Left ventricle myocardium inferior (tissue), 1 donor: ENCODE data around the gene FIBCD1. TPM values are rescaled to one million over a fixed set of nuclear protein-coding genes. Genes with fewer than 3 reads are reported as not detected.
A peak's percentile ranks its signal among the peaks of the same experiment; 100 is the strongest.

Experiments
- DNase-seq: peaks from one replicate; pipeline ENCODE4 v3.0.0-alpha.2; 2020
- H3K27ac ChIP-seq: fragments of 200-600 bp; replicated peaks from 2 replicates; pipeline ENCODE4 v1.8.0; 2021
- H3K27me3 ChIP-seq: fragments of 200-600 bp; 2 replicates; pipeline ENCODE4 v1.8.0; 2021; ENCODE audit warnings: low read depth
- H3K36me3 ChIP-seq: fragments of 200-600 bp; 2 replicates; pipeline ENCODE4 v1.8.0; 2021
- H3K4me1 ChIP-seq: fragments of 200-600 bp; 2 replicates; pipeline ENCODE4 v1.8.0; 2021
- H3K4me3 ChIP-seq: fragments of 200-600 bp; 2 replicates; pipeline ENCODE4 v1.8.0; 2021; ENCODE audit warnings: mild to moderate bottlenecking, moderate library complexity
- H3K9me3 ChIP-seq: fragments of 200-600 bp; replicated peaks from 2 replicates; pipeline ENCODE4 v1.8.0; 2021
- intact Hi-C: fragments of 100-400 bp; cut with micrococcal nuclease; formaldehyde crosslinking; loops from one replicate; pipeline ENCODE4 v1.11.0; 2022
- total RNA-seq: library from RNA; stranded (reverse); fragmentation: NEBNext Ultra II Directional; extraction: Animal tissue kit (Norgen Biotek cat#: 25700); gene quantifications from one replicate; pipeline ENCODE4 v1.2.1, GENCODE V29; 2021
- TF ChIP-seq, protein P1 (sequence below): fragments of 200-600 bp; IDR thresholded peaks from 2 replicates; pipeline ENCODE4 v1.8.0; 2021; ENCODE audit warnings: antibody characterized with exemption, mild to moderate bottlenecking, borderline replicate concordance
- donor health status: DM: no; HTN: yes; CAD: no; lungs with severe emphysema.

Gene FIBCD1
- total RNA-seq, 1 donor from 2014 or later, result 0.58 TPM

DNA sequence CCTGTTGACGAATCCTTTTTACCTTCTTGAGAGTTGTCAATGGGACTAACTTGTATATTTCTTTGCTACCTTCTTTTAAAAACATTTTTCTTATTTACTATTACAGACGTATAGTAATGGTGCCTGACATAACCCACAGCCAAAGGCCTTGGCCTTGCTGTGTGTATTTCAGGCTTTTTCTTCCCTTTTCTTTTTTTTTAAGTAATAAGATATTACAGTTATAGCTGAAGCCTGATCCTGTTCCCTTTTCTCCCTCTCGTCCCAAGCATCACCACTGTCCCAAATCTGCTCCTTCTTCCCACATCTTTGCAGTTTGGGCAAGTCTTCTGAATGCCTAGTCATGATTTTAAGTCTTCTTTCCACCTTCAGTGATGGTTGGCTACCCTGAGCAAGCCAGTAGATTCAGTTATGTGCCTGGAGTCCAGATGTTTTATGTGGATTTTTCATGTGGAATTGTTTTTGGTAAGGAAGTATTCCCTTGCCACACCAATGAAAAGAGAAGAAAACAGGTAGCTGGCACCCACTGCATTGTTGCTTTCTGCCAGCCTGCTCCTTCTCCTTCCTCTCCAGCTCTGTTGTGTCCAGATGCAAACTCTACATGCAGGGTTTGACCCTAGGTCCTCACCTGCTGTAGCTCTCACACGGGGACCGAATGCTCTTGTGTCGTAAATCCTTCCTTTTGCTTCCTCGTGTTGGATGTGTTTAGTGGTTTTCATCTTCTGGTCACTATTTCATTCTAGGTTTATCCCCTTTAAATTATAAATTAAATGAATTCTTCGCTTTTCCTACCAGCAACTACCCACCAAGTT is 77.5 kb downstream of the FIBCD1 start:
- no peaks in the 10 kb centered on the region for H3K9me3 ChIP-seq
- H3K4me1 ChIP-seq, result peaks cover 76% of the 10 kb centered on the region
- intact Hi-C loops, result loop anchor here (5.0 kb wide), 1 partner anchor 154 kb away; no protein-coding TSS in a partner anchor
- no peak for DNase-seq
- no peak overlapping the region for H3K4me3 ChIP-seq
- peaks cover 31% of the 10 kb centered on the region for H3K36me3 ChIP-seq
- no peaks in the 10 kb centered on the region for H3K27me3 ChIP-seq
- TF ChIP-seq, protein P1, sequence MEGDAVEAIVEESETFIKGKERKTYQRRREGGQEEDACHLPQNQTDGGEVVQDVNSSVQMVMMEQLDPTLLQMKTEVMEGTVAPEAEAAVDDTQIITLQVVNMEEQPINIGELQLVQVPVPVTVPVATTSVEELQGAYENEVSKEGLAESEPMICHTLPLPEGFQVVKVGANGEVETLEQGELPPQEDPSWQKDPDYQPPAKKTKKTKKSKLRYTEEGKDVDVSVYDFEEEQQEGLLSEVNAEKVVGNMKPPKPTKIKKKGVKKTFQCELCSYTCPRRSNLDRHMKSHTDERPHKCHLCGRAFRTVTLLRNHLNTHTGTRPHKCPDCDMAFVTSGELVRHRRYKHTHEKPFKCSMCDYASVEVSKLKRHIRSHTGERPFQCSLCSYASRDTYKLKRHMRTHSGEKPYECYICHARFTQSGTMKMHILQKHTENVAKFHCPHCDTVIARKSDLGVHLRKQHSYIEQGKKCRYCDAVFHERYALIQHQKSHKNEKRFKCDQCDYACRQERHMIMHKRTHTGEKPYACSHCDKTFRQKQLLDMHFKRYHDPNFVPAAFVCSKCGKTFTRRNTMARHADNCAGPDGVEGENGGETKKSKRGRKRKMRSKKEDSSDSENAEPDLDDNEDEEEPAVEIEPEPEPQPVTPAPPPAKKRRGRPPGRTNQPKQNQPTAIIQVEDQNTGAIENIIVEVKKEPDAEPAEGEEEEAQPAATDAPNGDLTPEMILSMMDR, result no peak
- peak overlapping the region; percentile 76 for H3K27ac ChIP-seq

DNA sequence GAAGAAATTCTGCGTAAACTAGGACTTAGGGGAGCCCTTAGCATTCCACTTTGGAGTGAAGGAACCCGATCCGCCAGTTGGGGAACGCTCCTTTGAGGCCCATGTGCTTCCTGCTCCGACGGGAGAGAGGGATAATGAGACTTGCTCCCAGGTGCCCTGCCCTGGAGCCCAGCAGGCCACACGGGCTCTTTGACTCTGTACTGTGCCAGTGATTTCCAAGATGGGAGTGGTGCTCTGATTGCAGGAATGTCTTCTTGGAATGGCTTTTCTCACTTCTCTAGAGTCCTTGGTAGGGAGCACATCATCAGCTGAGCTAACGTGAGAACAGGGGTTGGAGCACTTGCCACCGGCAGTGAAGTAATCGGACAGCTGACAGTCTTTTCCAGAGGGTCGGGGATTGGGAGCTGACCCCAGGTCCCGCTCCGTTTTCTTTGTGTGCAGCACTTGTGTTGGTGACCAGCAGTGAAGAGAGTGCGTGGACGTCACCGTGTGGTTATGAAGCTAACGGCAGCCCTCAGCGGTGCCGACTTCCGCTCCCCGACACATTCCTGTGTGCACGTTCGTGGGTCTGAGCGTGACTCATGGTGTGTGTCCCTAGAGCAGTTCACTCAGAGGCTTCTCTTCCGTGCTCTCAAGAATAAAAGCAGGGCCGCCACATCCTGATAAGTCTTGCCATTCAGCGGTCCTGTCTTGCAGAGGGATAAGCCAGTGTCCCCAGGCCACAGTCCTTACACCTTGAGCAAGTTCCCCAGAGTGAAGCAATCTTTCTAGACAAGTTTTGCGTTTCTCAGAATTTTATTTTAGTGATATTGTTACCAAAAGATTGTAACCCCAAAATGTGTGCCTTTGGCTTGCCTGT is 78.4 kb downstream of the FIBCD1 start:
- peaks cover 38% of the 10 kb centered on the region for H3K36me3 ChIP-seq
- intact Hi-C loops, result loop anchor here (5.0 kb wide), 1 partner anchor 153 kb away; no protein-coding TSS in a partner anchor
- no peaks in the 10 kb centered on the region for H3K9me3 ChIP-seq
- H3K4me3 ChIP-seq, result peak overlapping the region; percentile 32
- TF ChIP-seq, protein P1, result peak; percentile 64
- DNase-seq, result peak; percentile 83
- H3K4me1 ChIP-seq, result peaks cover 69% of the 10 kb centered on the region
- H3K27me3 ChIP-seq, result no peaks in the 10 kb centered on the region
- peak overlapping the region; percentile 76 for H3K27ac ChIP-seq

DNA sequence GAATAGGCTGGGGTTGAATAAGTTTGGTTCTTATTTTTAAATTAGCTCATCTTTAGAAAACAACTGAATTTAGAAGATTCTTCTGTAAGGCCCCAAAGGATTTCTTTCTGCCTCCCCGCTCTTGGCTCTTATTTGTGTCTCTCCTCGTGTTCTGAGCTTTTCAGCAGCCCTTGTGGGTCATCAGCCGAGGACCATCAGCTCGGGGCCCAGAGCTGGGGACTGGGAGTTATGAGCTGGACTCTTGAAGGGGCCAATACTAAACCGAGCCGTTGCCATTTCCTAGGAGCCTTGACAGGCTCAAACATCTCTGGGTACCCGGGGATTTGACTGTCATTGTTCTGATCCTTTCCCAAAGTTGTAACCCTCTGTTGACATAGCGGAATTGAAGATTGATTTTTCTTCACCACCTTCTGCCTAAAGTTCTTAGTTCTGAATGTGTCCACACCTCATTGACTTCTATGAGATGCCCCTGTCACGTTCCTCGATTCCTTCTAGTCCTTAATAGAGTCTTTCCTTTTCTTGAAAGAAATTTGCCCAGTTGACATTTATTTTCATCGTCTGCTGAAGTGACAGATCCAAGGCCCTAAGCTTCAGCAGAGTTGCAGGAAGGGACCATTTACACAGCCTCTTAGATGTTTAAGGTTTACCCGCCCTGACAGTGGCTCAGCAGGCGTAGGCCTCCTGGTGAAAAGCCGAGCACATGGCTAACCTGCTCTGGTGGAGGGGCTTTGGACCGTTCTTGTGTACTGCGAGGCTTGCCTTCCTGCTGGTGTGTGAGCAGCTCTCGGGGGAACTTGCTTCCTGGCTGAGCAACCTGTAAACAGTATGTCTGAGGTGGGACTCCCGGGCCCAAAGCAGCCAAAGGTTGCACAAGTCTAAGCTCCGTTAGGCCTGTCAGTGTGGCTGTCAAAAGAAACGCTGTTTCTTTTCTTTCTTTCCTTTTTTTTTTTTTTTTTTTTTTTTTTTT is 80.0 kb downstream of the FIBCD1 start:
- H3K36me3 ChIP-seq, result peaks cover 40% of the 10 kb centered on the region
- no peaks in the 10 kb centered on the region for H3K27me3 ChIP-seq
- intact Hi-C loops, result no loop called here
- peak overlapping the region; percentile 76 for H3K27ac ChIP-seq
- H3K4me3 ChIP-seq, result no peak overlapping the region
- no peak for DNase-seq
- H3K4me1 ChIP-seq, result peaks cover 65% of the 10 kb centered on the region
- H3K9me3 ChIP-seq, result no peaks in the 10 kb centered on the region
- TF ChIP-seq, protein P1, result no peak

DNA sequence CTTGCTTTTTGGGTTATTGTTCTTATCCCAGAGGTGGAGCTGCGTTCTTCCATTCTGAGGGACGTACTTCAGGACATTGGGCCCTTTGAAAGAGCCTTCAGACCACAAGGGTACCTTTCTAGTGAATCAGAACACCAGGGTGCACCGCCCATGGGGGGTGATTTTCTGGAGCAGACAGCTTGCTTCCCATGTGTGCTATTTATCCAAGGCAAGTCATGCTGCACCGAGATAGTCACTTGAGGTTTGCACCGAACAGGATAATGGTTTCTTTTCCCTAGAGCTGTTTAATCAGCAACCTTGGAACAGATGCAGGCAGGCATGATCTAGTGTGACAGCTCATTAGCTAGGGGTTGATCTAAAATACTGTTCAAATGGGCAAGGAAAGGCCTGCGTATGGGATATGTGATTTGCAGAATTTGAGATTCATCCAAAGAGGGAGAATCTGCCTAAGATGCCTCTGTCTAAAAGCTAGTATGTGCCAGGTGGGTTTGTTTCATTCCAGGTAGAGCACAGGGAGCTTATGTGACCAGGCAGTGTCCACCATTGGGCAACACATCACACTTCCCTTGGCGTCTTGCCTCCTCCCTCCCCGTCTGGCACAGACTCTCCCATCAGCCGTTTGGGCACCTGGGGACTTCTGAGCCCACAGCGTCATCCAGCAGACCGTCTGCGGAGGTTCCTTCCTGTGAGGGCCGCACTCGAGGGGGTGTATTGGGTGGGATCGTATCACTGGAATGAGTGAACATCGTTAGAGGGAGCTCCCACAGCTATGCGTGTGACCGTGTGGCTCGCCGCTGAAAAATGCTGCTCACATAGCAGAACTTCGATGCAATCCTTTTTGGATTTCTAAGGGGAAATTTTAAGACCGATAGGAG is 80.9 kb downstream of the FIBCD1 start:
- Histone ChIP-seq H3K4me3 (no peak overlapping the region), H3K27me3 (no peaks in the 10 kb centered on the region), H3K36me3 (peaks cover 36% of the 10 kb centered on the region), H3K9me3 (no peaks in the 10 kb centered on the region), H3K4me1 (peaks cover 57% of the 10 kb centered on the region), H3K27ac (peak overlapping the region; percentile 76)
- intact Hi-C loops, result no loop called here
- TF ChIP-seq, protein P1, result no peak
- DNase-seq, result peak; percentile 64
